HEK293T (cell line): ENCODE measurements around the gene EVPLL.
"Not testable (repeated sequence)": the region's sequence is repeated elsewhere in the genome, so short reads cannot be mapped to it uniquely, and the experiment has no call there.

ENCODE experiments used
- CTCF ChIA-PET: fragments of 350-600 bp; formaldehyde crosslinking; extraction: SDS; loops from one replicate; lab custom pipeline; 2021; ENCODE audit warnings: antibody characterized with exemption, inconsistent platforms; lab: Yijun Ruan, JAX
- POLR2A ChIA-PET: fragments of 350-600 bp; formaldehyde crosslinking; extraction: SDS; loops from one replicate; lab custom pipeline; 2020; ENCODE audit warnings: antibody characterized with exemption, inconsistent platforms; lab: Yijun Ruan, JAX
- DNase-seq: peaks from one replicate; pipeline ENCODE4 v3.0.0; 2012; ENCODE audit warnings: mixed read lengths; ENCODE audit errors: extremely low spot score
- ARNT ChIP-seq: fragments of 450-650 bp; IDR thresholded peaks from 2 replicates; pipeline ENCODE4 v1.6.1; 2017; ENCODE audit warnings: mild to moderate bottlenecking
- BHLHE40 ChIP-seq: fragments of 450-650 bp; IDR thresholded peaks from 2 replicates; pipeline ENCODE4 v1.6.1; 2016; ENCODE audit warnings: mild to moderate bottlenecking, moderate library complexity, borderline replicate concordance
- CTBP1 ChIP-seq: fragments of 450-650 bp; IDR thresholded peaks from 2 replicates; pipeline ENCODE4 v1.6.1; 2016; ENCODE audit warnings: borderline replicate concordance
- ELF4 ChIP-seq: fragments of 450-650 bp; IDR thresholded peaks from 2 replicates; pipeline ENCODE4 v1.6.1; 2017; ENCODE audit warnings: antibody characterized with exemption
- FOXA1 ChIP-seq: fragments of 450-650 bp; IDR thresholded peaks from 2 replicates; pipeline ENCODE4 v1.6.1; 2016; ENCODE audit warnings: mild to moderate bottlenecking
- FOXK2 ChIP-seq: fragments of 450-650 bp; IDR thresholded peaks from 2 replicates; pipeline ENCODE4 v1.6.1; 2016; ENCODE audit warnings: mild to moderate bottlenecking
- FOXM1 ChIP-seq: fragments of 450-650 bp; IDR thresholded peaks from 2 replicates; pipeline ENCODE4 v1.6.1; 2017; ENCODE audit warnings: mild to moderate bottlenecking, borderline replicate concordance
- HDGF ChIP-seq: fragments of 450-650 bp; IDR thresholded peaks from 2 replicates; pipeline ENCODE4 v1.6.1; 2017; ENCODE audit warnings: antibody characterized with exemption, borderline replicate concordance
- L3MBTL2 ChIP-seq: fragments of 450-650 bp; conservative IDR thresholded peaks from 2 replicates; pipeline ENCODE4 v1.6.1; 2016; ENCODE audit warnings: mild to moderate bottlenecking
- LEF1 ChIP-seq: fragments of 450-650 bp; IDR thresholded peaks from 2 replicates; pipeline ENCODE4 v1.6.1; 2017; ENCODE audit warnings: mild to moderate bottlenecking, borderline replicate concordance
- NFRKB ChIP-seq: fragments of 450-650 bp; IDR thresholded peaks from 2 replicates; pipeline ENCODE4 v1.6.1; 2016; ENCODE audit warnings: mild to moderate bottlenecking, moderate library complexity
- SP1 ChIP-seq: fragments of 450-650 bp; IDR thresholded peaks from 2 replicates; pipeline ENCODE4 v1.6.1; 2017
- SUZ12 ChIP-seq: fragments of 450-650 bp; IDR thresholded peaks from 2 replicates; pipeline ENCODE4 v1.6.1; 2016; ENCODE audit warnings: mild to moderate bottlenecking
- TARDBP ChIP-seq: fragments of 450-650 bp; IDR thresholded peaks from 2 replicates; pipeline ENCODE4 v1.6.1; 2016
- ZNF384 ChIP-seq: fragments of 450-650 bp; IDR thresholded peaks from 2 replicates; pipeline ENCODE4 v1.6.1; 2016
- TF ChIP-seq, protein P1 (sequence below): fragments of 450-650 bp; IDR thresholded peaks from 2 replicates; pipeline ENCODE4 v1.6.1; 2016

Gene EVPLL

GRCh38 chr17:18371455-18371854 lies 6.1 kb upstream of the EVPLL start:
- ChIA-PET CTCF (no interaction called here), POLR2A (no interaction called here)
- no peak for DNase-seq
- no peak for TF ChIP-seq SUZ12
- no peak for TF ChIP-seq SP1
- no peak for TF ChIP-seq BHLHE40
- no peak for TF ChIP-seq ZNF384
- TF ChIP-seq NFRKB, result no peak
- TF ChIP-seq ELF4, result no peak
- TF ChIP-seq CTBP1, result no peak
- no peak for TF ChIP-seq FOXA1
- TF ChIP-seq TARDBP, result no peak
- no peak for TF ChIP-seq ARNT
- TF ChIP-seq L3MBTL2, result no peak
- no peak for TF ChIP-seq LEF1

- POLR2A ChIA-PET, CTCF ChIA-PET, DNase-seq: not testable (repeated sequence)
These were observed 4.4 kb upstream of the EVPLL start for GRCh38 chr17:18373181-18373580.

- ChIA-PET POLR2A (no interaction called here), CTCF (no interaction called here)
- DNase-seq, result no peak
- no peak for TF ChIP-seq ARNT
- no peak for TF ChIP-seq HDGF
- TF ChIP-seq ELF4, result no peak
- TF ChIP-seq L3MBTL2, result no peak
- no peak for TF ChIP-seq CTBP1
- TF ChIP-seq FOXK2, result no peak
- TF ChIP-seq TARDBP, result no peak
- no peak for TF ChIP-seq SUZ12
- no peak for TF ChIP-seq SP1
- TF ChIP-seq BHLHE40, result no peak
- TF ChIP-seq, protein P1, sequence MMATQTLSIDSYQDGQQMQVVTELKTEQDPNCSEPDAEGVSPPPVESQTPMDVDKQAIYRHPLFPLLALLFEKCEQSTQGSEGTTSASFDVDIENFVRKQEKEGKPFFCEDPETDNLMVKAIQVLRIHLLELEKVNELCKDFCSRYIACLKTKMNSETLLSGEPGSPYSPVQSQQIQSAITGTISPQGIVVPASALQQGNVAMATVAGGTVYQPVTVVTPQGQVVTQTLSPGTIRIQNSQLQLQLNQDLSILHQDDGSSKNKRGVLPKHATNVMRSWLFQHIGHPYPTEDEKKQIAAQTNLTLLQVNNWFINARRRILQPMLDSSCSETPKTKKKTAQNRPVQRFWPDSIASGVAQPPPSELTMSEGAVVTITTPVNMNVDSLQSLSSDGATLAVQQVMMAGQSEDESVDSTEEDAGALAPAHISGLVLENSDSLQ, result no peak
- no peak for TF ChIP-seq ZNF384
- no peak for TF ChIP-seq LEF1
- no peak for TF ChIP-seq FOXA1
- TF ChIP-seq NFRKB, result no peak
These were observed 3.4 kb upstream of the EVPLL start for GRCh38 chr17:18374216-18374615.

GRCh38 chr17:18378205-18378505 lies 577 bp downstream of the EVPLL start:
- TF ChIP-seq ELF4, result no peak
- no peak for TF ChIP-seq FOXA1
- no peak for TF ChIP-seq BHLHE40
- TF ChIP-seq L3MBTL2, result no peak
- no peak for TF ChIP-seq FOXK2
- TF ChIP-seq, protein P1, result no peak
- no peak for TF ChIP-seq SP1
- no peak for TF ChIP-seq SUZ12
- no peak for TF ChIP-seq CTBP1
- no peak for TF ChIP-seq ARNT
- TF ChIP-seq HDGF, result no peak
- TF ChIP-seq ZNF384, result no peak
- no peak for TF ChIP-seq FOXM1
- TF ChIP-seq LEF1, result no peak
- TF ChIP-seq NFRKB, result no peak
- TF ChIP-seq TARDBP, result no peak
- ChIA-PET POLR2A (interaction anchor here (1.6 kb wide), 1 partner anchor 15 kb away, joined by 4 read pairs; the partner anchor contains the start of gene SHMT1), CTCF (no interaction called here)
- DNase-seq, result no peak

GRCh38 chr17:18378614-18379013 lies 1.0 kb downstream of the EVPLL start:
- DNase-seq, CTCF ChIA-PET: not testable (repeated sequence)
- POLR2A ChIA-PET, result interaction anchor here (1.6 kb wide), 1 partner anchor 15 kb away, joined by 4 read pairs; the partner anchor contains the start of gene SHMT1

- no peak for TF ChIP-seq FOXA1
- TF ChIP-seq LEF1, result no peak
- no peak for DNase-seq
- ChIA-PET CTCF (no interaction called here), POLR2A (interaction anchor here (1.6 kb wide), 1 partner anchor 16 kb away, joined by 4 read pairs; the partner anchor contains the start of gene SHMT1)
These were observed 1.9 kb downstream of the EVPLL start for GRCh38 chr17:18379246-18380146.

DNA sequence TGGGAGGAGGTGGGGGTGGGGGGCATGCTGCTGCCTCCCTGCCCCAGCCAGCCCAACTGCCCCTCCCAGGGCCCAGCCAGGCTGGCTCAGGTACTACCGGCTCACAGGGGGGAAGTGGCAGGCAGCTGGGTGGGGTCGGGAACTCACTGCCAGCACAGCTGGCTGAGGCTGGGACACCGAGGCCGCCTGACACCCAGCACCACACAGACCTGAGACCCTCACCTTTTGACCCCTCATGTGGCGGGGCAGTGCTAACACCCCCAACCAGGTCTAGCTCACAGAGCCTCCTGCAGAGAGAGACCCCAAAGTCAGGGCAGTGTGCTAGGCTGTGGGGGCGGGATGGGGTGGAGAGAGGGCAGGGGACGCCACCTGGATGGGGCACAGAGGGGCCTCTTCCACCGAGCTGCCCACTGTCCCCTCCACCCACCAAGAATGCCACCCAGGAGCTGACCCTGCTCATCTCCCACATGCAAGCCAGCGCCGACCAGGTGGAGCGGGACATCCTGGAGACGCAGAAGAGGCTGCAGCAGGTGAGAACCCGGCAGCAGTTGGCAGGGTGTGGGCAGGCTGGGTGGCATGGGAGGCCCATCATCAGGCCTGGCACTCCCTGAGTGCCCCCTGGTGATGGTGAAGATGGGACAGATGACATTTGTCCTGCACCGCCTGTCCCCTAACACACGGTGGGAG lies 3.0 kb downstream of the EVPLL start:
- TF ChIP-seq BHLHE40 (no peak), ELF4 (no peak), LEF1 (no peak), FOXM1 (no peak), SUZ12 (no peak), L3MBTL2 (no peak), NFRKB (no peak), SP1 (no peak), HDGF (no peak)
- TF ChIP-seq, protein P1, result no peak
- POLR2A ChIA-PET, result no interaction called here
- CTCF ChIA-PET, result no interaction called here
- DNase-seq, result no peak
